ENCODE results near the gene FOXN4. TPM values are rescaled to one million over a fixed set of nuclear protein-coding genes. Genes with fewer than 3 reads are reported as not detected.

FOXN4 gene
- total and polyA plus RNA-seq, 8 donors: 0.12 TPM; not detected in 7

DNA sequence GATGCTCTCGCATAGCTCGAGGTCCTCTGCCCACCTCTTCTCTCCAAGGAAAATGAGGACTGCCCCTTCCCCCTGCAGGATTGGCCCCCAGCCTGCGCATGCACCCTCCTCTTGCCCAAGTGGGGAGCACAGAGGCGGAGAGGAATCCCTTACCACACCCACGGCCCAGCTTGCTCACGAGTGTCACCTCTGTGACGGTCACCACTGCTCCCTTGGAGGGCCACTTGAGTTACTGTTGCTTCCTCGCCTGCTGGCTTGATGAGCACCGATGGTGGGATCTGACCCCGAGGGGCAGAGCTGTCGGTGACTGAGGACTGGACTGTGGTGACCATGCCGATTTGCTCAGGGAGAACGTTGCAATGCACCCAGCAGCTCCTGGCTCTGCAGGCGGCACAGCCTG lies 41.7 kb downstream of the FOXN4 start:
- no peak overlapping the region for H3K27ac ChIP-seq
- TF ChIP-seq, protein P1, sequence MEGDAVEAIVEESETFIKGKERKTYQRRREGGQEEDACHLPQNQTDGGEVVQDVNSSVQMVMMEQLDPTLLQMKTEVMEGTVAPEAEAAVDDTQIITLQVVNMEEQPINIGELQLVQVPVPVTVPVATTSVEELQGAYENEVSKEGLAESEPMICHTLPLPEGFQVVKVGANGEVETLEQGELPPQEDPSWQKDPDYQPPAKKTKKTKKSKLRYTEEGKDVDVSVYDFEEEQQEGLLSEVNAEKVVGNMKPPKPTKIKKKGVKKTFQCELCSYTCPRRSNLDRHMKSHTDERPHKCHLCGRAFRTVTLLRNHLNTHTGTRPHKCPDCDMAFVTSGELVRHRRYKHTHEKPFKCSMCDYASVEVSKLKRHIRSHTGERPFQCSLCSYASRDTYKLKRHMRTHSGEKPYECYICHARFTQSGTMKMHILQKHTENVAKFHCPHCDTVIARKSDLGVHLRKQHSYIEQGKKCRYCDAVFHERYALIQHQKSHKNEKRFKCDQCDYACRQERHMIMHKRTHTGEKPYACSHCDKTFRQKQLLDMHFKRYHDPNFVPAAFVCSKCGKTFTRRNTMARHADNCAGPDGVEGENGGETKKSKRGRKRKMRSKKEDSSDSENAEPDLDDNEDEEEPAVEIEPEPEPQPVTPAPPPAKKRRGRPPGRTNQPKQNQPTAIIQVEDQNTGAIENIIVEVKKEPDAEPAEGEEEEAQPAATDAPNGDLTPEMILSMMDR (IDR thresholded peaks at IDR 0.05): no peak
- WGBS, 2 donors: 89 to 94% methylated on average over 14 of the region's 14 CpGs
- DNase-seq: no peak
- intact Hi-C loops (cut with DNase I): loop anchor here in 1 of 3 donors (10.0 kb wide), 1 partner anchor 117 kb away; no protein-coding TSS in a partner anchor
- H3K4me1 ChIP-seq: no peaks in the 10 kb centered on the region
- H3K36me3 ChIP-seq: peaks cover 0 to 45% (median 10%) of the 10 kb centered on the region in 3 donors
- FAIRE-seq: no peak
- no peak overlapping the region for H3K4me3 ChIP-seq
- H3K9me3 ChIP-seq: no peaks in the 10 kb centered on the region
- H3K27me3 ChIP-seq: no peaks in the 10 kb centered on the region
- no peak for ATAC-seq

DNA sequence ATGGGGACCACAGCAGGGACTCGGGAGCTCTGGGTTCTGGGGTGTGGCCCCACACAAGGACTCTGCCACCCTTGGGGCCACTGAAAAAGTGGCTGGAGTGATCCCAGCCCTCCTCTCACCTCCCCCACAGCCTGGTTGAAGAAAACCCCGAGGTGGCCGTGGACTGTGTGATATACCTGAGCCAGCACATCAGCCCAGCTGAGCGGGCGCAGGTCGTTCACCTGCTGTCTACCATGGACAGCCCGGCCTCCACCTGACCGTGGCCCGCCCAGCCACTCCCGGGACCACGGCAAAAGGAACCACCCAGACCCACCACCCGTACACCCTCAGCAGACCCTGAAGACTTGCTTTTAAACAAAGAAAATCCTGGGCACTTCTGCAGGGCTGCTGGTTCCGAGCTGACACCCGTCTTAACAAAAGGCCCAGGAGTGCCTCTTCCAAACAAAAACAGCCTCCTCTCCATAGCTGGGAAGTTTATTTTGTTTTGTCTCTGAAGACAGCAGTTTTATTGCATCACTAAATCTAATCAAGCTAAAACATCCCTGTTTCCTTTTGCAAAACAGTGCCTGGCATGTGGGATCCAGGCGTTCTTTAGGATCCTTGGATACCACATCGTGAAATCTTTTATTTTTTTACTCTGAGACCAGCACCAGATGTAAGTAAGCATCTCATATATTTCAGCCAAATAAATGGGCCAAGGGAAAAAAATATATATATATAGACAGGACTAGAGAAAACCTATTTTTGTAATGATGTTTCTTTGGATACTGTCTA lies 42.8 kb downstream of the FOXN4 start:
- Histone ChIP-seq H3K9me3 (no peaks in the 10 kb centered on the region), H3K4me3 (no peak overlapping the region), H3K27ac (no peak overlapping the region), H3K4me1 (no peaks in the 10 kb centered on the region), H3K27me3 (no peaks in the 10 kb centered on the region), H3K36me3 (peaks cover 0 to 54% (median 10%) of the 10 kb centered on the region in 3 donors)
- ATAC-seq (no peak), DNase-seq (no peak), FAIRE-seq (no peak)
- 84 to 92% methylated on average over 16 of the region's 16 CpGs for WGBS, 2 donors
- intact Hi-C loops (cut with DNase I): loop anchor here in 1 of 3 donors (10.0 kb wide), 1 partner anchor 119 kb away; no protein-coding TSS in a partner anchor
- TF ChIP-seq, protein P1 (IDR thresholded peaks at IDR 0.05): no peak

DNA sequence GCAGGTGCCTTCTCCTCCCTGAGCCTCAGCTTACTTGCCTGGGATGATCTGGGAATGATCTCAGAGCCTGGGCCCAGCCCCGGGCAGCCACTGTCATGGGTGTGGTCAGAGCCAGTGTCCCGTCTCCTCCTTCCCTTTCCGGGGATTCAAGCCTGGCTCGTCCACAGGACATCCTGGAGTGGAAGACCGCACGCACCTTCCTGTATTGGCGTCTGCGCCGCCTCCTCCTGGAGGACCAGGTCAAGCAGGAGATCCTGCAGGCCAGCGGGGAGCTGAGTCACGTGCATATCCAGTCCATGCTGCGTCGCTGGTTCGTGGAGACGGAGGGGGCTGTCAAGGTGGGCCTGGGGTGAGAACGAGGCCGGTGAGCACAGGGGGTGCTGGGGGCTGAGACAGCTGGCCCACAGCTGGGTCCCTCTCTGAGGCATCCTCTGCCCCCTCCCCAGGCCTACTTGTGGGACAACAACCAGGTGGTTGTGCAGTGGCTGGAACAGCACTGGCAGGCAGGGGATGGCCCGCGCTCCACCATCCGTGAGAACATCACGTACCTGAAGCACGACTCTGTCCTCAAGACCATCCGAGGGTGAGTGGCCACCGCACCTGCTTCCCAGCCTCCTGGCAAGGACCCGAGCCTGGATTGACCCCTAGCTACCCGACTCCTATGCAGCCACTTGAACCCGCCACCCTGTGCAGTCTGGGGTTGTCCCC lies 44.0 kb downstream of the FOXN4 start:
- intact Hi-C loops (cut with DNase I): loop anchor here in 2 of 3 donors (5.0 to 10.0 kb wide), 2 partner anchors 120 to 122 kb away; no protein-coding TSS in a partner anchor
- ATAC-seq (peak in 1 of 4 donors; percentile 11), DNase-seq (peak in 1 of 6 donors; percentile 71), FAIRE-seq (no peak)
- H3K4me3 ChIP-seq: no peak overlapping the region
- H3K36me3 ChIP-seq: peaks cover 0 to 66% (median 10%) of the 10 kb centered on the region in 3 donors
- 92 to 96% methylated on average over 22 to 27 of the region's 27 CpGs for WGBS, 2 donors
- H3K27me3 ChIP-seq: no peaks in the 10 kb centered on the region
- TF ChIP-seq, protein P1 (IDR thresholded peaks at IDR 0.05): no peak
- H3K27ac ChIP-seq: no peak overlapping the region
- H3K4me1 ChIP-seq: no peaks in the 10 kb centered on the region
- no peaks in the 10 kb centered on the region for H3K9me3 ChIP-seq

DNA sequence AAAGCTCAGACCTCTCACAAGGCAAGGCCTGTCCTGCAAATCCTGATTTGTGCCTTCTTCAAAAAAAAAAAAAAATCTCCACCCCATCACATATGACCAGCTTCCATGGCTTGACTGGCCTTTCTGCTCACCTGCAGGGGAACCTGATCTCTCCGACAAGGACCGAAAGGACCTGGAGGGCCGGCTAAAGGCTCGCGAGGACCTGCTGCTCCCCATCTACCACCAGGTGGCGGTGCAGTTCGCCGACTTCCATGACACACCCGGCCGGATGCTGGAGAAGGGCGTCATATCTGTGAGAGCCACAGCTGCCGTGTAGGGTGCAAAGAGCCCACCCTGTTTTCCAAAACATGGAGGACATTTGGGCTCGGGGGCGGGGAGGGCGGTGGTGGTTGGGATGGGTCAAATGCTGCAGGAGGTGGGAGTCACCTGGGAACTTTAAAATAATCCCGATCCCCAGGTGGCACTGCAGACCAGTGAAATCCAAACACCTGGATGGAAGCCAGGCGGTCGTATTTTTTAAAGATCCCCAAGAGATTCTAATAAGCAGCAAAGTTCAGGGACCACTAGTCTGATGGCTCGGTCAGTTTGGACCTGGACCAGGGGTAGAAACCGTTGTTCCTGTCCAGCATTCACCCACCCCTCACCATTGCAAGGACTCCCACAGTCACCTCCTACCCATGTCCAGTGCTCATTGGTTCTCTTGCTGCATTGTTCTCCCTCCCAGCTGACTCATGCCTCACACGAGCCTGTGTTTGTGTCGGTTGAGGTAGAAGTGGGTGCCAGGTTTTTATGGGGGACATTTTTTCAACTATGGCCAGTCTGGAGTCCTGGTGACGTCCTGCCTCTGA lies 44.8 kb downstream of the FOXN4 start:
- Histone ChIP-seq H3K27ac (no peak overlapping the region), H3K27me3 (no peaks in the 10 kb centered on the region), H3K4me1 (no peaks in the 10 kb centered on the region), H3K36me3 (peaks cover 0 to 74% (median 10%) of the 10 kb centered on the region in 3 donors), H3K4me3 (no peak overlapping the region), H3K9me3 (no peaks in the 10 kb centered on the region)
- 54 to 62% methylated on average over 23 of the region's 23 CpGs for WGBS, 2 donors
- FAIRE-seq: no peak
- peak; percentile 26 to 91 (median 82) for ATAC-seq
- DNase-seq: peak; percentile 45 to 86 (median 68)
- TF ChIP-seq, protein P1 (IDR thresholded peaks at IDR 0.05): peak; percentile 24 to 53 (median 39)
- intact Hi-C loops (cut with DNase I): loop anchor here in 2 of 3 donors (5.0 to 10.0 kb wide), 2 partner anchors 120 to 123 kb away; no protein-coding TSS in a partner anchor
